ENCODE data around the gene PLXNB2.

The PLXNB2 gene

GRCh38 chr22:50323900-50324299 is 16.5 kb upstream of the PLXNB2 start:
- TF ChIP-seq POLR2AphosphoS5 (IDR thresholded peaks at IDR 0.05; ENCODE audit: low read depth, low read length): no peak
- TF ChIP-seq, protein P1, sequence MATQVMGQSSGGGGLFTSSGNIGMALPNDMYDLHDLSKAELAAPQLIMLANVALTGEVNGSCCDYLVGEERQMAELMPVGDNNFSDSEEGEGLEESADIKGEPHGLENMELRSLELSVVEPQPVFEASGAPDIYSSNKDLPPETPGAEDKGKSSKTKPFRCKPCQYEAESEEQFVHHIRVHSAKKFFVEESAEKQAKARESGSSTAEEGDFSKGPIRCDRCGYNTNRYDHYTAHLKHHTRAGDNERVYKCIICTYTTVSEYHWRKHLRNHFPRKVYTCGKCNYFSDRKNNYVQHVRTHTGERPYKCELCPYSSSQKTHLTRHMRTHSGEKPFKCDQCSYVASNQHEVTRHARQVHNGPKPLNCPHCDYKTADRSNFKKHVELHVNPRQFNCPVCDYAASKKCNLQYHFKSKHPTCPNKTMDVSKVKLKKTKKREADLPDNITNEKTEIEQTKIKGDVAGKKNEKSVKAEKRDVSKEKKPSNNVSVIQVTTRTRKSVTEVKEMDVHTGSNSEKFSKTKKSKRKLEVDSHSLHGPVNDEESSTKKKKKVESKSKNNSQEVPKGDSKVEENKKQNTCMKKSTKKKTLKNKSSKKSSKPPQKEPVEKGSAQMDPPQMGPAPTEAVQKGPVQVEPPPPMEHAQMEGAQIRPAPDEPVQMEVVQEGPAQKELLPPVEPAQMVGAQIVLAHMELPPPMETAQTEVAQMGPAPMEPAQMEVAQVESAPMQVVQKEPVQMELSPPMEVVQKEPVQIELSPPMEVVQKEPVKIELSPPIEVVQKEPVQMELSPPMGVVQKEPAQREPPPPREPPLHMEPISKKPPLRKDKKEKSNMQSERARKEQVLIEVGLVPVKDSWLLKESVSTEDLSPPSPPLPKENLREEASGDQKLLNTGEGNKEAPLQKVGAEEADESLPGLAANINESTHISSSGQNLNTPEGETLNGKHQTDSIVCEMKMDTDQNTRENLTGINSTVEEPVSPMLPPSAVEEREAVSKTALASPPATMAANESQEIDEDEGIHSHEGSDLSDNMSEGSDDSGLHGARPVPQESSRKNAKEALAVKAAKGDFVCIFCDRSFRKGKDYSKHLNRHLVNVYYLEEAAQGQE (IDR thresholded peaks at IDR 0.05; ENCODE audit: insufficient read depth in 1 of 2, low read depth in 2 of 2, low read length in 2 of 2): no peak
- no peak for TF ChIP-seq SIN3A (IDR thresholded peaks at IDR 0.05; ENCODE audit: borderline replicate concordance, insufficient read depth, low read length)
- TF ChIP-seq FOXP2 (optimal IDR thresholded peaks at IDR 0.05; ENCODE audit: borderline replicate concordance, extremely low read depth, extremely low read length, insufficient read depth): no peak
- no peak for TF ChIP-seq TAF1 (IDR thresholded peaks at IDR 0.05; ENCODE audit: borderline replicate concordance, insufficient read depth, low read length)

DNA sequence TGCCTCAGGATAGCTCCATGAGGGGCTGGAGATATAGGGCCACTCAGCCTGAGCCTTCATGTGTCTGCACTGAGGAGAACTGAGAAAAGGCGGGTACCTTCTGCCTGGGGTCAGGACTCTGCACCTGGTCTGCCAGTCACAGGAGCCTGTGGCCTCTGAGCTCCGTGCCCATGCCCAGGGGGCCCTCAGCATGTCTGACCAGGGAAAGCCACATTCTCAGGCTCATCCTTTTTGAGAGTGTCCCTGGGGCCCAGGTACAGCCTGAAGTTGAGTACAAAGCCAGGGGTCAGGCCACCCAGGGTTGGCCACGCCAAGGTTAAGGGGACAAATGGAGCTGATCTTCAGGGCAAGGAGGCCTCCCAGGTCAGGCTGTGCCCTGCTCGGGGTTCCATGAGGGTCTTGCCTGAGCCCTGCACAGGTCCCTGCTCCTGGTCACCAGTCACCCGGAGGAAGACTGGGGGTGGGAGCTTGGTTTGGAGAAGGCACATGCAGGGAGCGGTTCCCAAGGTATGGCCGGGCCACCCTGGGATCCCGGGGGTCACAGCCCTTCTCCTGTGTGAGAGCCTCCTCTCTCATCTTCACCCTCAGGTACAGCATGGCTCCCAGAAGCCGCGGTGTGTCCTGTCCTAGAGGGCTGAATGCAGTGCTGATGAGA is 13.4 kb upstream of the PLXNB2 start:
- no peak for TF ChIP-seq POLR2AphosphoS5 (IDR thresholded peaks at IDR 0.05; ENCODE audit: low read depth, low read length)
- TF ChIP-seq, protein P1 (IDR thresholded peaks at IDR 0.05; ENCODE audit: insufficient read depth in 1 of 2, low read depth in 2 of 2, low read length in 2 of 2): no peak
- TF ChIP-seq SIN3A (IDR thresholded peaks at IDR 0.05; ENCODE audit: borderline replicate concordance, insufficient read depth, low read length): no peak
- no peak for TF ChIP-seq FOXP2 (optimal IDR thresholded peaks at IDR 0.05; ENCODE audit: borderline replicate concordance, extremely low read depth, extremely low read length, insufficient read depth)

- TF ChIP-seq, protein P1 (IDR thresholded peaks at IDR 0.05; ENCODE audit: insufficient read depth in 1 of 2, low read depth in 2 of 2, low read length in 2 of 2): no peak
- TF ChIP-seq TAF1 (IDR thresholded peaks at IDR 0.05; ENCODE audit: borderline replicate concordance, insufficient read depth, low read length): no peak
- no peak for TF ChIP-seq POLR2AphosphoS5 (IDR thresholded peaks at IDR 0.05; ENCODE audit: low read depth, low read length)
- TF ChIP-seq FOXP2 (optimal IDR thresholded peaks at IDR 0.05; ENCODE audit: borderline replicate concordance, extremely low read depth, extremely low read length, insufficient read depth): no peak
- no peak for TF ChIP-seq SIN3A (IDR thresholded peaks at IDR 0.05; ENCODE audit: borderline replicate concordance, insufficient read depth, low read length)
Measured at GRCh38 chr22:50320116-50320515, 12.7 kb upstream of the PLXNB2 start.

DNA sequence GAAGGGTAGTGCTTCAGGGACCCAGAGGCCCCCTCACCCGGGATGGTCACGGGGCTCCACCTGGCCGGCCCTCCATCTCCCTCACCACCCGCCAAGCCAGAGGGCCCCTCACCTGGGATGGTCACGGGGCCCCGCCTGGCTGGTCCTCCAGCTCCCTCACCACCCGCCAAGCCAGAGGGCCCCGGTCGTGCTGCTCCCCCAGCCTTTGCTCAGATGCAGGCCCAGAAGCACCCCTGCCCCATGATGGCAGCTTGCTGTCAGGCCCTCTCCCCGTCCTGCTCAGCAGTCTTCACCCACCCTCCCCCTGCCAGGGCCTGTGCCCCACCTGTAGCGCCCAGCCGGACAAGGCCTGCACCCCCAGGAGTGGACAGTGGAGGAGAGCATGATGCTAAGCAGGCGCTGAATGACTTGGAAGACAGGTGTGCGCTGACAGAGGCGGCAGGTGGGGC is 12.1 kb upstream of the PLXNB2 start:
- TF ChIP-seq, protein P1 (IDR thresholded peaks at IDR 0.05; ENCODE audit: insufficient read depth in 1 of 2, low read depth in 2 of 2, low read length in 2 of 2): no peak
- TF ChIP-seq TAF1 (IDR thresholded peaks at IDR 0.05; ENCODE audit: borderline replicate concordance, insufficient read depth, low read length) (no peak), FOXP2 (optimal IDR thresholded peaks at IDR 0.05; ENCODE audit: borderline replicate concordance, extremely low read depth, extremely low read length, insufficient read depth) (no peak), SIN3A (IDR thresholded peaks at IDR 0.05; ENCODE audit: borderline replicate concordance, insufficient read depth, low read length) (no peak), POLR2AphosphoS5 (IDR thresholded peaks at IDR 0.05; ENCODE audit: low read depth, low read length) (no peak)
